Pancreas (tissue), 10 donors: Measurements from ENCODE around the gene SOD1. TPM values are rescaled to one million over a fixed set of nuclear protein-coding genes. Genes with fewer than 3 reads are reported as not detected.

ENCODE experiments used
- ATAC-seq, 4 donors: fragments of 200-7000 bp; cut with Tn5 transposase; one replicate each; pipeline versions ENCODE4 v1.8.0 to v1.9.1; 2020; ENCODE audit warnings: mild to moderate bottlenecking in 4 of 4, moderate library complexity in 4 of 4
- DNase-seq, 6 donors: peaks; one replicate each; pipeline ENCODE4 v3.0.0-alpha.2; 2020
- FAIRE-seq: peaks from 2 replicates; lab custom pipeline; 2012; peaks lifted over from hg19 to GRCh38; lab: Jason Lieb, UNC
- H3K27ac ChIP-seq, 4 donors: fragments of 200-600 bp; sonication (generic); 1 replicate in 3 of 4; 2 replicates in 1 of 4; pipeline versions ENCODE4 v1.5.0 to v1.8.0; 2020
- H3K27me3 ChIP-seq, 4 donors: fragments of 200-600 bp; one replicate each; pipeline ENCODE4 v1.8.0; 2021
- H3K36me3 ChIP-seq, 3 donors: fragments of 200-600 bp; sonication (generic) in 1 of 3; one replicate each; pipeline versions ENCODE4 v1.5.0 to v1.8.0; 2020 to 2021
- H3K4me1 ChIP-seq, 3 donors: fragments of 200-600 bp; one replicate each; pipeline ENCODE4 v1.8.0; 2021
- H3K4me3 ChIP-seq, 4 donors: fragments of 200-600 bp; sonication (generic) in 2 of 4; one replicate each; pipeline versions ENCODE4 v1.5.0 to v1.8.0; 2020 to 2021
- H3K9me3 ChIP-seq, 4 donors: fragments of 200-600 bp; one replicate each; pipeline ENCODE4 v1.8.0; 2021
- WGBS, 2 donors: extraction: QIAGEN DNeasy Blood & Tissue Kit; methylation state at CpG; one replicate each; pipeline ENCODE4 v1.1.7; 2013; 5-methylcytosine and 5-hydroxymethylcytosine counted together
- intact Hi-C, 3 donors: fragments of 100-400 bp; cut with DNase I; formaldehyde crosslinking; loops; one replicate each; pipeline versions ENCODE4 v1.11.1 to v1.14.2; 2022
- polyA plus RNA-seq, 2 donors: library from polyadenylated mRNA; stranded (reverse); fragments of 200-250 nt; gene quantifications; one replicate each; pipeline ENCODE4 v1.2.3, GENCODE V29; 2013
- total RNA-seq, 6 donors: library from RNA; stranded (reverse); fragmentation: NEBNext Ultra II Directional in 4 of 6; extraction: Animal tissue kit (Norgen Biotek cat#: 25700) in 4 of 6; gene quantifications; one replicate each; pipeline versions ENCODE4 v1.2.1 to v1.2.4, GENCODE V29; 2021 to 2023
- TF ChIP-seq, protein P1 (sequence below), 4 donors: fragments of 200-600 bp; sonication (generic) in 3 of 4; IDR thresholded peaks; one replicate each; pipeline versions ENCODE4 v1.5.0 to v1.8.0; 2021; ENCODE audit warnings: antibody characterized with exemption in 4 of 4
- donor health status: healthy with polysubstance abuse.
- donor health status: DM: no; HTN: no; CAD: no; lungs with moderate emphysema.
- donor health status: DM: no; HTN: no; CAD: no.
- donor health status: control.
- donor health status: control.
- donor health status: Bipolar disorder and iron deficiency.
- donor health status: DM: yes; HTN: yes; CAD: no.
- donor health status: DM: no; HTN: no; CAD: no.
- donor health status: DM: no; HTN: no; CAD: no.
- donor health status: DM: yes; HTN: yes; CAD: no.

SOD1 gene
- total and polyA plus RNA-seq, 8 donors = 35.3 to 191 (median 59.7) TPM

DNA sequence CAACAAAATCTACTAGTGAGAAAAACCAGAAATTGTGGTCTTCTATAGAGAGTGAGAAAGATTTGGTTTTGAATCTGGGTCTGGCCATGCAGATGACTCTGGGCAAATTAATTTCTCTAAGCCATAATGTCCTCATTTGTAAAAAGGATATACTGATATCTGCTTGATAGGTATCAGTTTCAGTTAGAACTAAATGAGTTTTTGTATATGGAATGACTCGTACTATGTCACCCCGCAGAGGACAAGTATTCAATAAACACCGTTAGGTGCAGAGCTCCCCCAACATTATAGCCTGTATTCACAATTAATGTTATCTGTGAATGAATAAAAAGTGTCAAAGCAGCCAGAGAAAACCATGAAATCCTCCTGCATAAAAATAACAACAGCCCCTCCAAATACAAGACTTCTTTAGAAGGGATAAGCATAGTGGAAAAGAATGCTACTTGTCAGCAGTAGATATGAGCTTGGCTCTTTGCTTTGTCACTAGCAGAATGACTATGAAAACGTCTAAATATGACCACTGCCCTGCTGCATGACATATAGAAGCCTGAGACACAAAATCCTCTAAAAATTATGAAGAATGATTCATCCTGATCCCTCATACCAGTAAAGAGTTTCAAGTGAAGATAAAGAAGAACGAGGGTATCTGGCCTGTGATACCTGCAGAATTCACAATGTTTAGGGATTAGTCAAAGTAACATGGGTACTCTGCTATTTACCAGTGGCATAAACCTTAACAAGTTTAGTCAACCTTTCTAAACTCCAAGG lies 54.7 kb downstream of the SOD1 start:
- intact Hi-C loops = no loop called here
- FAIRE-seq = no peak

DNA sequence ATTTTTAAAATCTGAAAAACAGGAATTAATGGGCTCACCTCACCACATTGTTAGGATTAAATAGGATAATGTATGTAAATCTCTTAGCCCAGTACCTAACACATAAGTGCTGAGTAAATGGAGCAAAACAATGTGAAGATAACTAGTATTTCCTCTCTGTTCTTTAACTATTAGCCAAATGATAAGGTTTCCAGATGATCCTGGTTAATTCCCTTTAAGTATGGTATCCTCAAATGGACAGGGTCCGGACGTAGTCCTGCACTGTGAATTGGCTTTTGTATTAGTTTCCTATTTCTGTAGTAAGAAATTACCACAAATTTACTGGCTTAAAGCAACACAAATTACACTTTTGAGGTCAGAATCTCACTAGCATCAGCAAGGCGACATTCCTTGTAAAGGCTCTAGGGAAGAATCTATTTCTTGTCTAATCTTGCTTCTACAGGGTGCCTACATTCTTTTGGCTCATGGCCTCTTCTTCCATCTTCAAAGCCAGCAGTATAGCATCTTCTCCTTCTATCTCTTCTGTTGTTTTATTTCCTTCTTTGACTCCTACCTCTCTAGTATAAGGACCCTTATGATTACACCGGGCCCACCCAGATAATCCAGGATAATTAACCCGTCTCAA lies 55.4 kb downstream of the SOD1 start:
- 88 to 92% methylated on average over 5 of the region's 5 CpGs for WGBS, 2 donors
- Histone ChIP-seq H3K36me3 (no peaks in the 10 kb centered on the region), H3K4me3 (no peak overlapping the region), H3K9me3 (no peaks in the 10 kb centered on the region), H3K27ac (no peak overlapping the region), H3K4me1 (peaks cover 0 to 31% (median 7%) of the 10 kb centered on the region in 3 donors), H3K27me3 (no peaks in the 10 kb centered on the region)
- FAIRE-seq (no peak), DNase-seq (no peak), ATAC-seq (no peak)
- intact Hi-C loops = no loop called here
- TF ChIP-seq, protein P1, sequence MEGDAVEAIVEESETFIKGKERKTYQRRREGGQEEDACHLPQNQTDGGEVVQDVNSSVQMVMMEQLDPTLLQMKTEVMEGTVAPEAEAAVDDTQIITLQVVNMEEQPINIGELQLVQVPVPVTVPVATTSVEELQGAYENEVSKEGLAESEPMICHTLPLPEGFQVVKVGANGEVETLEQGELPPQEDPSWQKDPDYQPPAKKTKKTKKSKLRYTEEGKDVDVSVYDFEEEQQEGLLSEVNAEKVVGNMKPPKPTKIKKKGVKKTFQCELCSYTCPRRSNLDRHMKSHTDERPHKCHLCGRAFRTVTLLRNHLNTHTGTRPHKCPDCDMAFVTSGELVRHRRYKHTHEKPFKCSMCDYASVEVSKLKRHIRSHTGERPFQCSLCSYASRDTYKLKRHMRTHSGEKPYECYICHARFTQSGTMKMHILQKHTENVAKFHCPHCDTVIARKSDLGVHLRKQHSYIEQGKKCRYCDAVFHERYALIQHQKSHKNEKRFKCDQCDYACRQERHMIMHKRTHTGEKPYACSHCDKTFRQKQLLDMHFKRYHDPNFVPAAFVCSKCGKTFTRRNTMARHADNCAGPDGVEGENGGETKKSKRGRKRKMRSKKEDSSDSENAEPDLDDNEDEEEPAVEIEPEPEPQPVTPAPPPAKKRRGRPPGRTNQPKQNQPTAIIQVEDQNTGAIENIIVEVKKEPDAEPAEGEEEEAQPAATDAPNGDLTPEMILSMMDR (IDR thresholded peaks at IDR 0.05) = no peak

More for the DNA sequence above, 54.7 kb downstream of the SOD1 start:
- H3K9me3 ChIP-seq = no peaks in the 10 kb centered on the region
- WGBS, 2 donors = 70 to 71% methylated on average over 5 of the region's 5 CpGs
- DNase-seq = no peak
- H3K4me3 ChIP-seq = no peak overlapping the region
- ATAC-seq = no peak
- no peaks in the 10 kb centered on the region for H3K36me3 ChIP-seq
- H3K27me3 ChIP-seq = no peaks in the 10 kb centered on the region
- H3K4me1 ChIP-seq = peaks cover 0 to 31% (median 6%) of the 10 kb centered on the region in 3 donors
- no peak overlapping the region for H3K27ac ChIP-seq
- TF ChIP-seq, protein P1 (IDR thresholded peaks at IDR 0.05) = no peak

DNA sequence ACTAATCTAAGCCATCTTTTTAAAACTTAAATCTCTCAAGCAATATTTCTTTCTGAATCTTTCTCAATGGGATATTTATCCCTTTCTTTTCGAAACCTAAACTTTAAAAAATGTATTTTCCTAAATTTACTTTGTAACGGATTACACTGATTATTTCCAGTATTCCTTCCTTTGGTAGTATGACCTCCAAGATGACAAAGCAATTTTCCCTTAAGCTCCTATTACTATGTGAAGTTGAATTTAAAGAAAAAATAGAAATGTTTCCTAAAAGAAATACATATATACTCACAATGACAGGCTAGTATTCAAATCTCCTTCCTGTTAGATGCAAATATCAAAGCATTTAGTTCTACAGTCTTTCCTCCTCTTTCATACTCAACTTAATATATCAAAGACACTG lies 56.6 kb downstream of the SOD1 start:
- peak; percentile 39 for FAIRE-seq

More for the DNA sequence above, 56.6 kb downstream of the SOD1 start:
- Histone ChIP-seq H3K9me3 (no peaks in the 10 kb centered on the region), H3K4me1 (peaks cover 0 to 25% (median 18%) of the 10 kb centered on the region in 3 donors), H3K27me3 (no peaks in the 10 kb centered on the region), H3K4me3 (no peak overlapping the region), H3K27ac (no peak overlapping the region), H3K36me3 (no peaks in the 10 kb centered on the region)
- ATAC-seq (no peak), DNase-seq (no peak)
- intact Hi-C loops = no loop called here
- 81 to 86% methylated on average over 2 of the region's 2 CpGs for WGBS, 2 donors
- TF ChIP-seq, protein P1 (IDR thresholded peaks at IDR 0.05) = no peak

Other genes starting within 250 kb of the SOD1 start
- gene SCAF4, start 72.4 kb downstream of the SOD1 start, total RNA-seq = 10 to 100 TPM in 4 of 6 donors, 1 to 10 TPM in 2; 9.6 to 15.1 (median 11.5) TPM
- 1 to 10 TPM; 8.2 to 9.3 TPM for gene SCAF4, start 72.4 kb downstream of the SOD1 start, polyA plus RNA-seq
- gene HUNK, start 213.3 kb downstream of the SOD1 start, total RNA-seq = 10 to 100 TPM in 2 of 6 donors, 1 to 10 TPM in 4; 5.8 to 17.0 (median 9.7) TPM
- 1 to 10 TPM; 2.6 TPM for gene HUNK, start 213.3 kb downstream of the SOD1 start, polyA plus RNA-seq